ENCODE measurements around the gene SLC12A7.

SLC12A7 gene

GRCh38 chr5:1141834-1142233, 30.0 kb upstream of the SLC12A7 start:
- TF ChIP-seq, protein P1, sequence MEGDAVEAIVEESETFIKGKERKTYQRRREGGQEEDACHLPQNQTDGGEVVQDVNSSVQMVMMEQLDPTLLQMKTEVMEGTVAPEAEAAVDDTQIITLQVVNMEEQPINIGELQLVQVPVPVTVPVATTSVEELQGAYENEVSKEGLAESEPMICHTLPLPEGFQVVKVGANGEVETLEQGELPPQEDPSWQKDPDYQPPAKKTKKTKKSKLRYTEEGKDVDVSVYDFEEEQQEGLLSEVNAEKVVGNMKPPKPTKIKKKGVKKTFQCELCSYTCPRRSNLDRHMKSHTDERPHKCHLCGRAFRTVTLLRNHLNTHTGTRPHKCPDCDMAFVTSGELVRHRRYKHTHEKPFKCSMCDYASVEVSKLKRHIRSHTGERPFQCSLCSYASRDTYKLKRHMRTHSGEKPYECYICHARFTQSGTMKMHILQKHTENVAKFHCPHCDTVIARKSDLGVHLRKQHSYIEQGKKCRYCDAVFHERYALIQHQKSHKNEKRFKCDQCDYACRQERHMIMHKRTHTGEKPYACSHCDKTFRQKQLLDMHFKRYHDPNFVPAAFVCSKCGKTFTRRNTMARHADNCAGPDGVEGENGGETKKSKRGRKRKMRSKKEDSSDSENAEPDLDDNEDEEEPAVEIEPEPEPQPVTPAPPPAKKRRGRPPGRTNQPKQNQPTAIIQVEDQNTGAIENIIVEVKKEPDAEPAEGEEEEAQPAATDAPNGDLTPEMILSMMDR (IDR thresholded peaks at IDR 0.05; ENCODE audit: low read length, missing control alignments) = no peak
- DNase-seq (ENCODE audit: low read depth) = no peak
- no peak overlapping the region for H3K4me3 ChIP-seq (replicated peaks; ENCODE audit: low read depth, low read length)

DNA sequence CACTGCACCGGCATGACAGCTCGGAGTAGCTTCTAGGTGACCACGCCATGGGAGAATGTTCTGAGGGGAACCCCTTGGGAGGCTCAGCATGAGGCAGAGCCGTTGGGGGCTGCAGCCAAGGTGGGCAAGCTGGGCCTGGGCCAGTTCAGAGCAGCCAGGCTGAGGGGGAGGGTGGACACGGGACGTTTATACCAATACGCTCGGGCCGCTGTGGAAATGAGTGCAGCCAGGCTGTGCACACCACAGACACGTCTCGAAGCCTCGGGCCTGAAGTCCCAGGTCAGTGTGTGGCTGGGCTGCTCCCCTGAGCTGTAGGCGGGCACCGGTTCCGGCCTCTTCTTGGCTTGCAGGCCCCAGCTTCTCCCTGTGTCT, 28.9 kb upstream of the SLC12A7 start:
- TF ChIP-seq, protein P1 (IDR thresholded peaks at IDR 0.05; ENCODE audit: low read length, missing control alignments) = no peak
- no peak for DNase-seq (ENCODE audit: low read depth)

DNA sequence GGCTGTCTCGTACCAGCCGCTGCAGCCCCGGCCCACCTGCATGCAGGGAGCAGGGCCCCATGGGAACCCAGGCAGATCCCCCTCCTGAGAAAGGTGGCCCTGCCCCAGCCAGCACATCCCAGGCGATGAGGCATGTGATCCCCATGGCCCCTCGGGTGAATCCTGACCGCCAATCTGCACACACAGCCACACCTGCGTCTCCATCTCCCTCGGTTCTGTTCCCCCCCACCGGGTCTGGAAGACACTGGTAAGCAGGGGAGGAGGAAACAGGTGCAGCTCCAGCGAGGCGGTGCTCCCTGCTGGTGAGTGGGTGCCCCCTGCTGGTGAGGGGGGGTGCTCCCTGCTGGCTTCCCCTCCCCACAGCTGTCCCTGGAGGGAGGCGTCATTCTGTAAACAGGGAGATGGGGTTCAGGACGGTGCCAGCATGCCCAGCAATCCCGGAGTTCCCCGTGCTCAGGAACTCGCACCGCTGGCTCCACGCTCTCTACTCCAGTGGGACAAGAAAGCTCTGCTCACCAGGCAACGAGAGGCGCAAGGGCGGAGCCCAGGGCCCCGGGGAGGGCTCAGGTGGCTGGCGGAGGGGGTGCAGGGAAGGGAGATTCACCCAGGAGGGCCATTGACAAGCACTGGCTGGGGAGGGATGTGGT, 28.4 kb upstream of the SLC12A7 start:
- no peak overlapping the region for H3K4me3 ChIP-seq (replicated peaks; ENCODE audit: low read depth, low read length)
- TF ChIP-seq, protein P1 (IDR thresholded peaks at IDR 0.05; ENCODE audit: low read length, missing control alignments) = peak; percentile 71
- DNase-seq (ENCODE audit: low read depth) = peak; percentile 48

More for the DNA sequence above, 28.9 kb upstream of the SLC12A7 start:
- H3K4me3 ChIP-seq (replicated peaks; ENCODE audit: low read depth, low read length) = no peak overlapping the region

GRCh38 chr5:1139331-1140170, 27.7 kb upstream of the SLC12A7 start:
- TF ChIP-seq, protein P1 (IDR thresholded peaks at IDR 0.05; ENCODE audit: low read length, missing control alignments) = no peak
- no peak overlapping the region for H3K4me3 ChIP-seq (replicated peaks; ENCODE audit: low read depth, low read length)
- no peak for DNase-seq (ENCODE audit: low read depth)

DNA sequence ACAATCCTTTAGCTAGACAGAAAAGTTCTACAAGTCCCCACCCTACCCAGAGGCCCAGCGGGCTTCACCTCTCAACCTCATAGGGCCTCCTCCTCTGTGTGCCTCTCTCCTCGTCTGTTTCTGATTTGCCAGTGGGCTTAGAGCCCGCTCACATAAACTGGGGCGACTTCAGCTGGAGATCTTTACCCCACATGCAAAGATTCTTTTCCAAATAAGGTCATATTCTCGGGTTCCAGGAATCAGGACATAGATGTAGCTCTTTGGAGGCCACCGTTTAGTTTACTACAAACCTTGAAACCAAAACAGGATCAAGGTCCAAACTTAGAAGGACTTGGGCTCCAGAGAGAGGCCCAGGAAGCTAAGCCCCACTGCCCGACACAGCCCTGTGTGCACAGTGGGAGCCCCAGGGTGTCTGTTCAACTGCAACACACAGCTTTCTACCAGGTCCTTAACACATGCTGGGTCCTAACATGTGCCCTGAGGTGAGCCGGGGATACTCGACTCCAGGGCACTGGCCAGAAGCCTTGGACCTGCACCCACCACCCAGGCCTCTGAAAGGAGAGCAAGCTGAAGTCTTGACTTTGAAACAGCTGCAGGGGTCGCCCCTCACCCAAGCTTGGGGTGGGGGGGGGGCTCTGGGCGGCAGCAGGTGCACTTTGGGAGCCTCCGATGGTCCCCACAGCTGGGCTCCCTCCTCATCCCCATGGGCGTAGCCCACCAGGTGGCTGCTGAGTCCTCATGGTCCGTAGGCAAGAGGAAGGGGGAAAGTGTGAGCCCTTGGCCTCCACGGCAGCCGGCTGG, 26.8 kb upstream of the SLC12A7 start:
- H3K4me3 ChIP-seq (replicated peaks; ENCODE audit: low read depth, low read length) = no peak overlapping the region
- TF ChIP-seq, protein P1 (IDR thresholded peaks at IDR 0.05; ENCODE audit: low read length, missing control alignments) = no peak
- DNase-seq (ENCODE audit: low read depth) = no peak

DNA sequence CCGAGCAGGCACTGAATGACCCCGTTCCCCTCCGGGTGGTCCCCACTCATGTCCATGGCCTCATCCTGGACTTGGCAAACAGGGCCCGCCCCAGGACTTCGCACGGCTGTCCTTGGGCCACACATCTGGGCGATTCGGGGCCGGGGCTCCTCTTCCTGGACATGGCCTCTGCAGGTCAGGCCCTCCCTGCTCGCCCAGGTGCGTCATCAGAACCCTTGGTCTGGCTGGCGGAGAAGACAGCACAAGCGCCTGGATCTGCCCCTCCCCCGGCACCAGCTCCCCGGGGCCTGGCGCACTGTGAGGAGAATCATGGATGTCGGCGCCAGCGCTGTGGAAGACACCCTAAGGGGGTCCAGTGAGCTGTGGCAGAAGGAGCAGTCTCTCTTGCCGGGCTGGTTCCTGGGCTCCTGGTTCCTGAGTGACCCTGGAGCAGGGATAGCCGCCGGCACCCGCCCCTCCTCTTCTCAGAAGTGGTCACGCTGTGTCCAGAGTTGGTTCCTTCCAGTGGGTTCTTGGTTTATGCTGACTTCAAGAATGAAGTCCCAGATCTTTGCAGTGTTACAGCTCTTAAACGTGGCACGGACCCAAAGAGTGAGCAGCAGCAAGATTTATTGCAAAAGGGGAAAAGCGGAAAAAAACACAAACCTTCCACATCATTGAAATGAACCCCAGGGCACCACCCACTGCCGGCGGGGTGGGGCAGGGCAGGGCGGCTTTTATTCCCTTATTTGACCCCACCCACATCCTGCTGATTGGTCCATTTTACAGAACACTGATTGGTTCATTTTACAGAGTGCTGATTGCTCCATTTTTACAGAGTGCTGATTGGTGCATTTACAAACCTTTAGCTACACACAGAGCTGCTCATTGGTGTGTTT, 25.9 kb upstream of the SLC12A7 start:
- DNase-seq (ENCODE audit: low read depth) = no peak

More for the DNA sequence above, 25.9 kb upstream of the SLC12A7 start:
- TF ChIP-seq, protein P1 (IDR thresholded peaks at IDR 0.05; ENCODE audit: low read length, missing control alignments) = no peak
- no peak overlapping the region for H3K4me3 ChIP-seq (replicated peaks; ENCODE audit: low read depth, low read length)
